ENCODE results near the gene DNAH8. TPM values are rescaled to one million over a fixed set of nuclear protein-coding genes. Genes with fewer than 3 reads are reported as not detected.

Gene DNAH8
- total RNA-seq, 4 donors from 2014 or later = 0.22 TPM; not detected in 3

- Histone ChIP-seq H3K9me3 (no peaks in the 10 kb centered on the region), H3K27ac (no peak overlapping the region), H3K4me3 (no peak overlapping the region), H3K27me3 (no peaks in the 10 kb centered on the region), H3K36me3 (no peaks in the 10 kb centered on the region), H3K4me1 (no peaks in the 10 kb centered on the region)
- TF ChIP-seq CTCF (IDR thresholded peaks at IDR 0.05) = no peak
- TF ChIP-seq EP300 (IDR thresholded peaks at IDR 0.05) = no peak
- TF ChIP-seq POLR2A (IDR thresholded peaks at IDR 0.05) = no peak
- WGBS, 2 donors = 79 to 82% methylated on average over 3 of the region's 3 CpGs
- DNase-seq (ENCODE audit: low spot score in 2 of 2) = no peak
These were observed 260.9 kb downstream of the DNAH8 start for GRCh38 chr6:38976051-38976450.

GRCh38 chr6:38976801-38977500 is 261.8 kb downstream of the DNAH8 start:
- Histone ChIP-seq H3K36me3 (no peaks in the 10 kb centered on the region), H3K4me1 (no peaks in the 10 kb centered on the region), H3K4me3 (no peak overlapping the region), H3K27me3 (no peaks in the 10 kb centered on the region), H3K27ac (no peak overlapping the region), H3K9me3 (no peaks in the 10 kb centered on the region)
- DNase-seq (ENCODE audit: low spot score in 2 of 2) = no peak
- TF ChIP-seq EP300 (IDR thresholded peaks at IDR 0.05) (no peak), CTCF (IDR thresholded peaks at IDR 0.05) (no peak), POLR2A (IDR thresholded peaks at IDR 0.05) (no peak)
- 45 to 53% methylated on average over 6 of the region's 6 CpGs for WGBS, 2 donors

- Histone ChIP-seq H3K36me3 (no peaks in the 10 kb centered on the region), H3K4me3 (no peak overlapping the region), H3K27me3 (peaks cover 0 to 1% of the 10 kb centered on the region in 2 donors), H3K4me1 (no peaks in the 10 kb centered on the region), H3K9me3 (no peaks in the 10 kb centered on the region), H3K27ac (no peak overlapping the region)
- TF ChIP-seq CTCF (IDR thresholded peaks at IDR 0.05) (no peak), POLR2A (IDR thresholded peaks at IDR 0.05) (no peak), EP300 (IDR thresholded peaks at IDR 0.05) (no peak)
- 74 to 78% methylated on average over 3 of the region's 3 CpGs for WGBS, 2 donors
- DNase-seq (ENCODE audit: low spot score in 2 of 2) = no peak
These were observed 263.1 kb downstream of the DNAH8 start for GRCh38 chr6:38978139-38978704.

- Histone ChIP-seq H3K27me3 (peaks cover 0 to 23% of the 10 kb centered on the region in 2 donors), H3K9me3 (no peaks in the 10 kb centered on the region), H3K27ac (no peak overlapping the region), H3K36me3 (no peaks in the 10 kb centered on the region), H3K4me3 (no peak overlapping the region), H3K4me1 (no peaks in the 10 kb centered on the region)
- 60 to 61% methylated on average over 2 of the region's 2 CpGs for WGBS, 2 donors
- TF ChIP-seq POLR2A (IDR thresholded peaks at IDR 0.05) = no peak
- TF ChIP-seq EP300 (IDR thresholded peaks at IDR 0.05) = no peak
- TF ChIP-seq CTCF (IDR thresholded peaks at IDR 0.05) = no peak
- DNase-seq (ENCODE audit: low spot score in 2 of 2) = no peak
These were observed 267.4 kb downstream of the DNAH8 start for GRCh38 chr6:38982470-38982869.

- no peaks in the 10 kb centered on the region for H3K4me1 ChIP-seq
- WGBS, 2 donors = 83 to 89% methylated on average over 3 of the region's 3 CpGs
- H3K27me3 ChIP-seq = peaks cover 0 to 23% of the 10 kb centered on the region in 2 donors
- no peaks in the 10 kb centered on the region for H3K9me3 ChIP-seq
- DNase-seq (ENCODE audit: low spot score in 2 of 2) = no peak
- H3K27ac ChIP-seq = no peak overlapping the region
- H3K36me3 ChIP-seq = no peaks in the 10 kb centered on the region
- no peak overlapping the region for H3K4me3 ChIP-seq
- TF ChIP-seq CTCF (IDR thresholded peaks at IDR 0.05) (no peak), POLR2A (IDR thresholded peaks at IDR 0.05) (no peak), EP300 (IDR thresholded peaks at IDR 0.05) (no peak)
These were observed 269.6 kb downstream of the DNAH8 start for GRCh38 chr6:38984723-38985122.

Measured in tibial nerve (tissue), 4 donors.